DMS153 treated with DMSO at 0.1 percent for 48 hours (cell line): Measurements from ENCODE around the gene EPHB4.
"Not testable (repeated sequence)": the region's sequence is repeated elsewhere in the genome, so short reads cannot be mapped to it uniquely, and the experiment has no call there.

ENCODE experiments used
- DNase-seq: peaks from one replicate; lab custom pipeline; 2025; ENCODE audit not compliant: unreplicated experiment; lab: John Stamatoyannopoulos, UW

The EPHB4 gene

GRCh38 chr7:100791881-100792666 lies 35.2 kb downstream of the EPHB4 start:
- DNase-seq: no peak

DNA sequence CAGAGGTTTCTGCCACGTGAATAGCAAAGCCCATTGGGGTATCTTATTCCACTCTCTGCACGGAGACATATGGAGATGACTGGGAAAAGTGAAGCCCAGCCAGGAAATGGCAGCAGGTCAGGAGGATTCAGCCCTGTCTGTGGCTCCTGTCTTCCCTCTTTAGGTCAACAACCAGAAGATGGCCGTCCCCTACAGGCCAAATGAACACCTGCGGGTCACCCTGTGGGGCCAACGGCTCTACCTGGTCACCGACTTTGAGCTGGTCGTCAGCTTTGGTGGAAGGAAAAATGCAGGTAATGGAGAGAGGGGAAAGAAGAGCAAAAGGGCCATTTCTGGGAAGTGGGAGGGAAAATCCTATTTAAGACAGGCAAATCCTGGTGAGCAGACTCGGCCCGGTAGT lies 38.3 kb downstream of the EPHB4 start:
- no peak for DNase-seq

GRCh38 chr7:100786323-100786722 lies 41.0 kb downstream of the EPHB4 start:
- no peak for DNase-seq

DNA sequence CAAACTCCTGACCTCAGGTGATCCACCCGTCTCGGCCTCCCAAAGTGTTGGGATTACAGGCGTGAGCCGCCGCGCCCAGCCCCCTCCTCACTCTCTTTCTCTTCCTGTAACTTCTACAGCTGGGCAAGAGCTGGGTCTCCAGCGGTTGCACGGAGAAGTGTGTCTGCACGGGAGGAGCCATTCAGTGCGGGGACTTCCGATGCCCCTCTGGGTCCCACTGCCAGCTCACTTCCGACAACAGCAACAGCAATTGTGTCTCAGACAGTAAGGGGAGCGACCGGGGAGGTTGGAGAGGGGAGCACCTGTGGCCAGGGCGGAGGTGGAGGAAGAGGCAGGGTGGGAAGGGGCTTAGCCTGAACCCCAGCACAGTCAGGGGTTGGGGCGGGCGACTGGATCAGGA lies 41.4 kb downstream of the EPHB4 start:
- DNase-seq: no peak

DNA sequence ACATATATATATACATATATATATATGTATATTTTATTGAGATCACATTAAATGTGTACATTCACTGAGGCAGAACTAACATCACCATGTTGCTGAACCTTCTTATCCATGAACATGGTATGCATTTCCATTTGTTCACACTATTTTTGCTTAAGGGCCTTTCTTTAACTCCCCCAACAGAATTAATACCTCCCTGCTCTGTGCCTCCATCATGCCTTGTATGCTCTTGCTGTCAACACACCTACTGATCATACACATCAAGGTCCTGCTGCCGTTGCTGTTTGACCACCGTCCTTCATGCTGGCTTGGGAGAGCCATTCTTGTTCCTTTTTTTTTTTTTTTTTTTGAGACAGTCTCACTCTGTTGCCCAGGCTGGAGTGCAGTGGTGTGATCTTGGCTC lies 43.5 kb downstream of the EPHB4 start:
- DNase-seq: no peak

GRCh38 chr7:100781255-100781654 lies 46.1 kb downstream of the EPHB4 start:
- DNase-seq: no peak

DNA sequence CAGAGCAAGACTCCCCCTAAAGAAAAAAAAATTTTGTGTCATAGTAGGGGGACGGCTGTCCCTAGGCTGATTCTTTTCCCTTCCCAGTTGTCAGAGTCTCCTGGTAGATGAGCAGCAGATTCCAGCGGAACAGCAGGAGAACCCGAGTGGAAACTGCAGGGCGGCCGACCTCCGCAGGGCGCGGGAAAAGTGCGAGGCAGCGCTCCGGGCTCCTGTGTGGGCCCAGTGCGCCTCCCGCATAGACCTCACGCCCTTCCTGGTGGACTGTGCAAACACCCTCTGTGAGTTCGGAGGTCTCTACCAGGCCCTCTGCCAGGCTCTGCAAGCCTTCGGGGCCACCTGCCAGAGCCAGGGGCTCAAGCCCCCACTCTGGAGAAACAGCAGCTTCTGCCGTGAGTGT lies 48.0 kb downstream of the EPHB4 start:
- DNase-seq: no peak

GRCh38 chr7:100778061-100778621 lies 49.2 kb downstream of the EPHB4 start:
- DNase-seq: no peak

- DNase-seq: no peak
These were observed 53.8 kb downstream of the EPHB4 start for GRCh38 chr7:100773491-100773890.

GRCh38 chr7:100768784-100769183 lies 58.5 kb downstream of the EPHB4 start:
- DNase-seq: no peak

GRCh38 chr7:100765250-100765649 lies 62.1 kb downstream of the EPHB4 start:
- no peak for DNase-seq

- DNase-seq: no peak
These were observed 62.5 kb downstream of the EPHB4 start for GRCh38 chr7:100764841-100765240.

- no peak for DNase-seq
These were observed 63.7 kb downstream of the EPHB4 start for GRCh38 chr7:100763556-100764140.

- not testable (repeated sequence) for DNase-seq
These were observed 64.5 kb downstream of the EPHB4 start for GRCh38 chr7:100762841-100763240.

DNA sequence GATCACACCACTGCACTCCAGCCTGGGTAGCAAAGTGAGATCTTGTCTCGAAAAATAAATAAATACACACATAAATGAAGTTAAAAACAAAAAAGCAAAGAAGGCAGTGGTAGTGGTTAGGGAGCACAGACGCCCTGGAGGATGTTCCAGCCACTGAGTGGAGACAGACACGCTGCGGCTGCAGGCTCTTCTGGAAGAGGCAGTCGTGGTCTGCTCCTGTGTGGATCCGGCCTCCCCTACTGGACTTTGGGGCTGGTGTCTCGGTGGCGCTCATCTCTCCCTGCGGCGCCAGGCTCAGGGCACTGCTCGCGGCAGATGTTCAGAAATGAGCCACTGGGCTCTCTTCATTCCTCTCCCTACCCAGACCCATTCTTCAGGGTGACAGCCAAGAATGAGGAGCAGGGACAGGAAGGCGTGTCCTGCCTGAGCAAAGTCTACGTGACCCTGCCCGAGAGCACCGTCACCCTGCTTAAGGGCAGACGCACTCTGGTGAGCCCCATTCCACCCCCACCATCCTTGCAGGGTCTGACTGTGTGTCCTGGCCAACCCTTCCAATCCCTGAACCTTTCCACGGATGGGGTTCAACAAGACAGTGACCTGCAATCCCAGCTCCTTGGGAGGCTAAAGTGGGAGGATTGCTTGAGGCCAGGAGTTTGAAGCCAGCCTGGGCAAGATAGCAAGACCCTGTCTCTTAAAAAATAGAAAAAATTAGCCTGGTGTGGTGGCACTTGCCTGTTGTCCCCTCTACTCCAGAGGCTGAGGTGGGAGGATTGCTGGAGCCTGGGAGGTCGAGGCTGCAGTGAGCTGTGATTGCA lies 67.8 kb downstream of the EPHB4 start:
- DNase-seq: no peak

- DNase-seq: no peak
These were observed 73.6 kb downstream of the EPHB4 start for GRCh38 chr7:100753750-100754149.

- DNase-seq: no peak
These were observed 74.3 kb downstream of the EPHB4 start for GRCh38 chr7:100752994-100753393.
